ENCODE data around the gene ATXN1.

GRCh38 chr6:16639684-16640480, 121.4 kb downstream of the ATXN1 start:
- TF ChIP-seq GATA3 (IDR thresholded peaks at IDR 0.05; ENCODE audit: low read depth, low read length), result no peak
- no peak for TF ChIP-seq GATA2 (IDR thresholded peaks at IDR 0.05; ENCODE audit: low read depth, low read length)
